GM06990 (cell line): ENCODE measurements around the gene STOML2.

Experiments used
- DNase-seq: peaks from one replicate; pipeline ENCODE4 v3.0.0-alpha.2; 2011; ENCODE audit not compliant: insufficient read length; ENCODE audit errors: extremely low read depth
- H3K27me3 ChIP-seq: replicated peaks from 2 replicates; pipeline ENCODE4 v1.6.0; 2011; ENCODE audit warnings: low read length; ENCODE audit not compliant: control insufficient read depth, insufficient read depth
- H3K36me3 ChIP-seq: 2 replicates; pipeline ENCODE4 v1.5.1; 2011; ENCODE audit warnings: low read length; ENCODE audit not compliant: control insufficient read depth, insufficient read depth
- H3K4me3 ChIP-seq: replicated peaks from 2 replicates; pipeline ENCODE4 v1.5.1; 2011; ENCODE audit warnings: low read depth, mild to moderate bottlenecking, control low read depth, low read length
- TF ChIP-seq, protein P1 (sequence below): IDR thresholded peaks from 2 replicates; pipeline ENCODE4 v1.5.1; 2011; ENCODE audit warnings: low read length, control low read depth, mild to moderate bottlenecking, inconsistent platforms; ENCODE audit not compliant: insufficient read depth, poor library complexity, severe bottlenecking

Gene STOML2

DNA sequence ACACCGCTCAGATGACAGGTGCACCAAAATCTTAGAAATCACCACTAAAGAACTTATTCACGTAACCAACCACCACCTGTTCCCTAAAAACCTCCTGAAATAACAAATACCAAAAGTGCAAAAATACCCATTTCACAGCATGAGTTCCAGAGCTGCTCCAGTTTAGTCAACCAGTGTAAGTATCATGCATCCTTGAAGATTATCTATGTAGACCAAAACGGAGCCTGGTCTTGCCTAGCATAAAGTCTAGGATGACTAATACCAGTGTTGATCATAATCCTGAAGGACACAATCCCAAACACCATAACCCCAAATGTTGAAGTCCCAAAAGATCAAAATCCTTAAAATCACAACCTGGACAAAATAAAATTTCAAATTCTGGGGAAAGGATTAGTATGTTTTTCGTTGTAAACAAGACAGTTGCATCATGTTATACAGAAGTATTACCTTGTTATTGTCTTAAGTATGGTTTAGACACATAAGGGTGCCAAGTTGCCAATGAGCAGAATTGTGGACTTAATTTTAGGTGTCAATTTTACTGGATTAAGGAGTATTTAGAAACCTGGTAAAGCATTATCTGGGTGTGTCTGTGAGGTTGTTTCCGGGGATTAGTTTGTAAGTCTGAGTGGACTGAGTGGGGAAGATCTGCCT lies 48.6 kb downstream of the STOML2 start:
- TF ChIP-seq, protein P1, sequence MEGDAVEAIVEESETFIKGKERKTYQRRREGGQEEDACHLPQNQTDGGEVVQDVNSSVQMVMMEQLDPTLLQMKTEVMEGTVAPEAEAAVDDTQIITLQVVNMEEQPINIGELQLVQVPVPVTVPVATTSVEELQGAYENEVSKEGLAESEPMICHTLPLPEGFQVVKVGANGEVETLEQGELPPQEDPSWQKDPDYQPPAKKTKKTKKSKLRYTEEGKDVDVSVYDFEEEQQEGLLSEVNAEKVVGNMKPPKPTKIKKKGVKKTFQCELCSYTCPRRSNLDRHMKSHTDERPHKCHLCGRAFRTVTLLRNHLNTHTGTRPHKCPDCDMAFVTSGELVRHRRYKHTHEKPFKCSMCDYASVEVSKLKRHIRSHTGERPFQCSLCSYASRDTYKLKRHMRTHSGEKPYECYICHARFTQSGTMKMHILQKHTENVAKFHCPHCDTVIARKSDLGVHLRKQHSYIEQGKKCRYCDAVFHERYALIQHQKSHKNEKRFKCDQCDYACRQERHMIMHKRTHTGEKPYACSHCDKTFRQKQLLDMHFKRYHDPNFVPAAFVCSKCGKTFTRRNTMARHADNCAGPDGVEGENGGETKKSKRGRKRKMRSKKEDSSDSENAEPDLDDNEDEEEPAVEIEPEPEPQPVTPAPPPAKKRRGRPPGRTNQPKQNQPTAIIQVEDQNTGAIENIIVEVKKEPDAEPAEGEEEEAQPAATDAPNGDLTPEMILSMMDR = no peak
- no peak for DNase-seq
- Histone ChIP-seq H3K4me3 (no peak overlapping the region), H3K27me3 (no peaks in the 10 kb centered on the region), H3K36me3 (peaks cover 26% of the 10 kb centered on the region)

DNA sequence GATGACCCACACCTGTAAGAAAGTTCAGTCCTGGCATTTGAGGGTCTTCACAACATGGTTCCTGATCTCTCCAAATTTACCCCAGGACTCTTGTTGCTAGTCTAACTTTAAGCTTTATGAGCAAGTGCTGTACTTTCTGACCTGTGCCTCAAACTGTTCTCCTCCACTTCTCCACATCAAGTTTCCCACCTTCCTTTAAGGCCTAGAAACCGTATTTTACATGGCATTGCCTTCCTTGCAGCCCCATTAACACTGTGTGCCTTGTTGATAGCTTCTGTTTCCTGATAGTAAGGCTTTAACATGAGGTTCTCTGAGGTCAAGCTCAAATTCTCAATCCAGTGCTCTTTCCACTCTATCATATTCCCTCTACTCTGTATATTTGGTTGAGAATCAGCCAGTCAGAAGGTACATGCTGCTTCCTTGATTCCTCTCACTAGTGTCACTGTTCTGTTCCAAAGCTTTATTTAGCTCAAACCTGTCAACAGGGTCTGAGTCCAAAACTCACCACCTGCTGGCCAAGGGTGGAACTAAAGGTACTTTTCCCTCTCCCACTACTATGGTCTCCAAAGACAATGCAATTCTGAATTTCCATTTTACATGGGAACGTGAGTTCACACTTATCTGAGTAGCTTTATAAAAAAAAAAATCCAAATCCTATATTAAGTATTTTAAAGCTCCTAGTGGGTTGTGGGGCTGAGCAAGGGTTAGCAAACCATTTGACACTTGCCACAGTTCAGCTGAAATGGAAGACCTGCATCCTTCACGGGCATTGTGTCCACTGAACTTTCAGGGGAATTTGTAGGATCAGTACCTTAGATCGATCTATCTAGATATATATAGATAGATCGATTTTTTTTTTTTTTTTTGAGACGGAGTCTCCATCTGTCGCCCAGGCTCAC lies 51.6 kb downstream of the STOML2 start:
- TF ChIP-seq, protein P1 = peak; percentile 67
- DNase-seq = no peak
- Histone ChIP-seq H3K36me3 (peaks cover 6% of the 10 kb centered on the region), H3K4me3 (no peak overlapping the region), H3K27me3 (no peaks in the 10 kb centered on the region)
